LNCaP clone FGC (cell line): ENCODE results near the gene RBM10.

Source experiments
- DNase-seq: peaks from one replicate; pipeline ENCODE4 v3.0.0-alpha.2; 2011; ENCODE audit warnings: low read depth
- H3K4me3 ChIP-seq: 2 replicates; pipeline ENCODE4 v1.5.1; 2011; ENCODE audit warnings: mild to moderate bottlenecking, low read depth, low read length, control low read depth
- TF ChIP-seq, protein P1 (sequence below): IDR thresholded peaks from 2 replicates; pipeline ENCODE4 v1.5.1; 2012; ENCODE audit warnings: mild to moderate bottlenecking; ENCODE audit not compliant: control insufficient read depth, insufficient read depth; ENCODE audit errors: extremely low read depth

Gene RBM10

DNA sequence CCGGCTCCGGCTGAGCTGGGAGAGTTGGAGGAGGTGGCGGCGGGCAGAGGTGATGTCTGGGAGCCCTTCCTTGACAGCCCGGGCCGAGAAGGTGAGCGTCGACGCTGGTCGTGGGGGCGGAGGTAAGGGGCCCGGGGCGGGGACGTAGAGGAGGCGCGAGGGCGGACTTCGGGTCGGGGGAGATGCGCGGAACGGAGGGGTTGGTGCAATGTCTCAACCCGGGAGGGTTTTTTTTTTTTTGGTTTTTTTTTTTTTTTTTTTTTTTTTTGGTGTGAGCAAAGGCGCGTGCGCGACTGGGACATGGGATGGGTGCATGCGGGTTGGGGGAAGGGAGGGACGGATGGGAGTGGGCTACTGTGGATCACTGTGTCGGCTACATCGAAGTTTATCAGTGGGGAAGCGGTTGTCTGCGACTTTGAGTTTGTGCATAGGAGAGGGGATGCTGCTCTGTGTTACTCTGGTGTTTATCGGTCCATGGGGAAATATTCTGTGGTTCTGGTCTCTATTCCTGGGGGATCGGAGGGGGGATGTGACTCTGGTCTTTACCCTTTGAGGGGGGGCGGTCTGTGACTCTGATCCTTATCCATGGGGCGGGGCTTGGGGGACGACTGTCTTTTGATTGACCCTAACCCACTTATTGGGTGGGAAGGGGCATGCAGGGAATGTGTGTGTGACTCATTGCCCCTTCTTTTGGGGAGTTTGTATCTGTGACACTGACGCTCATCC lies 537 bp downstream of the RBM10 start:
- peak overlapping the region; percentile 69 for H3K4me3 ChIP-seq
- no peak for DNase-seq
- TF ChIP-seq, protein P1, sequence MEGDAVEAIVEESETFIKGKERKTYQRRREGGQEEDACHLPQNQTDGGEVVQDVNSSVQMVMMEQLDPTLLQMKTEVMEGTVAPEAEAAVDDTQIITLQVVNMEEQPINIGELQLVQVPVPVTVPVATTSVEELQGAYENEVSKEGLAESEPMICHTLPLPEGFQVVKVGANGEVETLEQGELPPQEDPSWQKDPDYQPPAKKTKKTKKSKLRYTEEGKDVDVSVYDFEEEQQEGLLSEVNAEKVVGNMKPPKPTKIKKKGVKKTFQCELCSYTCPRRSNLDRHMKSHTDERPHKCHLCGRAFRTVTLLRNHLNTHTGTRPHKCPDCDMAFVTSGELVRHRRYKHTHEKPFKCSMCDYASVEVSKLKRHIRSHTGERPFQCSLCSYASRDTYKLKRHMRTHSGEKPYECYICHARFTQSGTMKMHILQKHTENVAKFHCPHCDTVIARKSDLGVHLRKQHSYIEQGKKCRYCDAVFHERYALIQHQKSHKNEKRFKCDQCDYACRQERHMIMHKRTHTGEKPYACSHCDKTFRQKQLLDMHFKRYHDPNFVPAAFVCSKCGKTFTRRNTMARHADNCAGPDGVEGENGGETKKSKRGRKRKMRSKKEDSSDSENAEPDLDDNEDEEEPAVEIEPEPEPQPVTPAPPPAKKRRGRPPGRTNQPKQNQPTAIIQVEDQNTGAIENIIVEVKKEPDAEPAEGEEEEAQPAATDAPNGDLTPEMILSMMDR = no peak

DNA sequence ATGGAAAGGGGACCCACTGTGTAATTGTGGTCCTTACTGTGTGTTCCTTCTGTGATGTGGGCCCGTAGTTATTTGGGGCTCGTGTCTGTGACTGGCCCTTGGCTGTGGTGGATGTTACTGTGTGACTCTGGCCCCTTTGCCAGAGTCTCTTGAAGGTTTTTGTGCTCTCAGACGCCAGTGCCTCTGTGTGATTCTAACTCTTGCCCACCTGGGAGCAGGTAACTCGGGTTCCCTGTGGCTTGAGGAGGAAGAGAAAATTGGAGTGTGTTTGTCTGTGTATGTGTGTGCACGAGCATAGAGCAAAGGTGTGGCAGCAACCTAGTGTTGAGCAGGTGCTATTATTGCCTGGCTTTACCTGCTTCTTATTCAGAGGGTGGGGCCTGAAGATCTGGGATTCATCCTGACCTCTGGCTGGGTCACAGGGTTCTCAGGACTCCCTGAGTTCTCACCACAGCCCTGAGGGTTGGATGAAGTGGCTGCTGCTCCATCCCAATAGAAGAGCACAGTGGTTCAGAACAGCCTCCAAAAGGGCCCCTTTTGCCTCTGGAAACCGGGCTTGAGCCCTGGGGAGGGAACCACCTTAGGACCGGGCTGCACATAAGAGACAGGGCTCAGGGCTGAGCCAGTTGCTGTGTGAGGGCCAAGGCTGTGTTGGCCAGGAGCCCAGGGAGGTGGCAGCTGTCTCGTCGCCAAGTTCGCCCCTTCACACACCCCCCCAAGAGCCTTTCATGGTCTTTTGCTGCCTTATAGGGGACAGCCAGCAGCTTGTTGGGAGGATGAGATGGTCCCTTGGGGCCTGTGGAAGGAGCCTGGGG lies 1.3 kb downstream of the RBM10 start:
- TF ChIP-seq, protein P1 = no peak
- no peak for DNase-seq
- peak overlapping the region; percentile 69 for H3K4me3 ChIP-seq

DNA sequence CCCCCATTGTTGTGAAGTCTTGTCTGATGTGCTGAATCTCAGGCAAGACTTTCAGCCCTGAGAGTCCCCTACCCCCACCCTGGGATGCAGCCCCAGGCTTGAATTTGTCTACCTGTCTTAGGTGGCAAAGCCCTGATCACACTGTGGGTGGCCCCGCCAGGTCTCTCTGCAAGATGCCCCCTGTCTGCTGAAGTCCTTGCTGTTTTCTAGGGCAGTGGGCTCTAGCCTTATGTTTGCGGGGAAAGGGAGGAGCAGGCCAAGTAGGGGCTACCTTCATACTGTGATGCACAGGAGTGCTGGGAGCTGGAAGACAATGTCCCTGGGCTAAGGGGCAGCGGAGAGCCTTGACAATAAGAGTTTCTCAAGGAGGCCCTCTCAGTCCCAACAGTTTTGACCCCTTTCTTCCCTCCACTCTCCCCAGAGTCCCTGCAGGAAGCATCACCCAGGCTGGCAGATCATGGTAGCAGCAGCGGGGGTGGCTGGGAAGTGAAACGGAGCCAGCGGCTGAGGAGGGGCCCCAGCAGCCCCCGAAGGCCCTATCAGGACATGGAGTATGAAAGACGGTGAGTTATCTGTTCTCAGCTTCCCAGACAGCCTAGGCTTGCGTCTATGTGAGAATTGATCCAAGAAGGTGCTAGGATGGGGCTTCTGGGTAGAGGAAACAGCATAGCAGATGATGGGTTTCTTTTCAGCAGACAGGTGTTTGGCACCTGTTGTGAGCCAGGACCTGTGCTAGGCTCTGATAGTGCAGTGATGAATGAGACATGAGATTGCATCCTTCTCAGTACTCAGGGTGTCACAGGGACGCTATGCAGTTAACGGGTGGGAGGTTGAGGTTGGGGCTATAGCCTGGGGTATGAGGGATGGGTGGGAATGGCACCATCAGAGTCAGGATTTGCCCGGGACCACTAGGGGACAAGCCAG lies 2.2 kb downstream of the RBM10 start:
- no peak for DNase-seq
- H3K4me3 ChIP-seq = peak overlapping the region; percentile 69
- TF ChIP-seq, protein P1 = no peak

DNA sequence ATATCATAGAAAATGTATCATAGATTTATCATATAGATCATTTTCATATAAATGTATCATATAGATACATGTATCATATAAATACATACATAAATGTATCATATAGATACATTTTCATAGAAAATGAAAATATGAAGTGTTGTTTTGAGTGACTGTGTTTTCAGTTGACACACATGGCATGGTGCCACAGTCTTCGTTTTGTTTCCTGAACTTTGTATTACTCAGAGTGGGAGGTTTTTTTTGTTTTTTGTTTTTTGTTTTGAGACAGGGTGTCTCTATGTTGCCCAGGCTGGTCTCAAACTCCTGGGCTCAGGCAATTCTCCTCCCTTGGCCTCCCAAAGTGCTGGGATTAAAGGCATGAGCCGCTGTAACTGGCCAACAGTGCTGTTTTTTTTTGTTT lies 3.9 kb downstream of the RBM10 start:
- TF ChIP-seq, protein P1 = no peak
- H3K4me3 ChIP-seq = no peak overlapping the region
- no peak for DNase-seq

DNA sequence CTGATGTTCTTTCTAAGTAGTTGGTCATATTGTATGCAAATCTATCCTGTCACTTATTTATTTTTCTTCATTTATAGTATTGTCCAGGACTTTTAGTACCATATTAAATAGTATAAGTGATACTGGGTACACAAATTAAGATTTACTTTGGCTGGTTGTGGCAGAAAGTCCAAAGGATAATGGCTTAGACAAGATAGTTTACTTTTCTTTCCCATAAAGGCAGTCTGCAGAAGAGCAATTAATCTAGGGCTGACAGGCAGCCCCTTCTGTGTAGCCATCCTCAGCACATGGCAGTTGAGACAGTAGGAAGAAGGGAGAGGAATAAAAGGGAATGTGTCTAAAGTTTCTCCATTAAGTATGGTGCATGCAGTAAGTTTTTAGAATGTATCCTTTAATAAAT lies 6.4 kb downstream of the RBM10 start:
- no peak overlapping the region for H3K4me3 ChIP-seq
- TF ChIP-seq, protein P1 = no peak

DNA sequence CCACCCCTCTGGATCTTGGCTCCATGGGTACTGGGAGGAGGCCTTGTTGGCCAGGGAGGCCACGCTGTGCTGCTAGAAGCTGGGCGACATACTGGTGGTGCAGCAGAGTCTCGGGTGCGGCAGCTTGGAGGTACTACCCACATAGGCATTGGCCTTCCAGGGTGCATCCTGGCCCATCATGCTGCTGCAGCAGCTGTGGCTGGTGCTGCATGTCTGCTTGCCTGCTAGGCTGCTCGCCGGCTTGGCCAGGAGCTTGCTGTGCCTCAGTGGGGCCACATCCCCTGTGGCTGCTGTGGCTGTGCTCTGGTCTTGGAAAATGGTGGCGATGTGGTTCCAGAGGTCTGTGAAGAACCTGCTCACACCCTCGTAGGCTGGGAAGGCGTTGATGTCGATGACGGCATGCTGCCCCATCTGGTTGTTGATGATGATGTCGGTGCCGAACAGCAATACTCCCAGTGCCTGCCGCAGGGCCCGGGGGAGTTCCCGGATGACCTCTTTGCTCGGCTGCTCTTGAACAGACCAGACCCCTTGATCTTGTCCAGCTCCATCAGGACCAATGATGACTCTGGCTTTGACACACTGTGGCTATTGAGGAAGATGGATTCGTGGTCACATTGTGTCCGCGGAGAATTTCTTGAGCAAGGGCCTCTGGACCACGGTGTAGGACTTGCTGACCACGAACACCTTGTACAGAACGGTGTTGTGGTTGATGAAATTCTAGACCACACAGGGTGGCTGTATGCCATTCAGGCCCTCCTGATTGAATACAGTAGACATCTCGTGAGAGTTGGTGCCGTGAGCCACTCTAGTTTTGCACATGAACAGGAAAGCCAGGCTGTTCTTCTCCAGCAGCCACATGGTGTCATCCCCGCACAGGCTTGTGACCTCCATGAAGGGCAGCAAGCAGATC lies 11.8 kb downstream of the RBM10 start:
- DNase-seq = no peak
- TF ChIP-seq, protein P1 = no peak
- H3K4me3 ChIP-seq = no peak overlapping the region

More for the DNA sequence above, 6.4 kb downstream of the RBM10 start:
- DNase-seq = peak; percentile 86
